Esophagus muscularis mucosa (tissue), 4 donors: ENCODE measurements around the gene PLEKHH1.

ENCODE experiments used
- CTCF ChIP-seq, 3 experiments: fragments of 200-600 bp in 2 of 3; fragments of 450-650 bp in 1 of 3; sonication (generic) in 2 of 3; IDR thresholded peaks; one replicate each; pipeline ENCODE4 v1.5.1; 2017 to 2019; ENCODE audit warnings: antibody characterized with exemption in 3 of 3, mild to moderate bottlenecking in 2 of 3, moderate library complexity in 1 of 3
- EP300 ChIP-seq: sonication (generic); formaldehyde crosslinking; IDR thresholded peaks from one replicate; pipeline ENCODE4 v1.6.1; 2017; ENCODE audit warnings: antibody characterized with exemption
- POLR2A ChIP-seq: fragments of 450-650 bp; IDR thresholded peaks from one replicate; pipeline ENCODE4 v1.6.1; 2017; ENCODE audit warnings: antibody characterized with exemption, moderate library complexity, mild to moderate bottlenecking, low read depth
- POLR2AphosphoS5 ChIP-seq, 2 donors: sonication (generic); formaldehyde crosslinking; IDR thresholded peaks; one replicate each; pipeline ENCODE4 v1.6.1; 2017; ENCODE audit warnings: antibody characterized with exemption in 2 of 2

- TF ChIP-seq CTCF (IDR thresholded peaks at IDR 0.05) = no peak
- TF ChIP-seq POLR2A = no peak
- no peak for TF ChIP-seq EP300
- no peak for TF ChIP-seq POLR2AphosphoS5 (IDR thresholded peaks at IDR 0.05)
Observed at GRCh38 chr14:67541448-67542387, 8.6 kb downstream of the PLEKHH1 start.
